HG03378 (cell line): ENCODE results near the gene SPTSSB.

Source experiments
- ATAC-seq: cut with Tn5 transposase; IDR thresholded peaks from one replicate; pipeline ENCODE4 v1.9.1; 2021; ENCODE audit warnings: mild to moderate bottlenecking, moderate library complexity; ENCODE audit not compliant: unreplicated experiment

SPTSSB gene

DNA sequence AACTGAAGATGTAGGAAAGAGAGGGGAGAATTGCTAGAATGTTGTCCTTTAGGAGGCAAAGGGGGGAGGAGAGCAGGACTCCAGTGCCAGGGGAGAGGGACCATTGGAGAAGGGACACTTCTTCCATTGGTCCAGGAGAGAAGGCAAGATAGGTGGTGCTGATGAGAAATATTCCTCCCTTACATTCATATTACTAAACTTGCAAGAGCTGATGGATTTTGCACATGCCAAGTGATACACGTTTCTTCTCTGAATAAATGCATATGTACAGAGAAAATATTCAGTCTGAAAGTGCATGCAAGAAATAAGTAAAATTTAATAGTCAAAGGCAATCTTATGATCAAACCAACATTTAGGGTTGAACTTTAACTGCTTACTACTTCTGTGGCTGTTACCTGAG lies 21.5 kb upstream of the SPTSSB start:
- no peak for ATAC-seq

- no peak for ATAC-seq
Measured at GRCh38 chr3:161390200-161390599, 18.9 kb upstream of the SPTSSB start.

- ATAC-seq = no peak
Measured at GRCh38 chr3:161389445-161390035, 18.2 kb upstream of the SPTSSB start.

DNA sequence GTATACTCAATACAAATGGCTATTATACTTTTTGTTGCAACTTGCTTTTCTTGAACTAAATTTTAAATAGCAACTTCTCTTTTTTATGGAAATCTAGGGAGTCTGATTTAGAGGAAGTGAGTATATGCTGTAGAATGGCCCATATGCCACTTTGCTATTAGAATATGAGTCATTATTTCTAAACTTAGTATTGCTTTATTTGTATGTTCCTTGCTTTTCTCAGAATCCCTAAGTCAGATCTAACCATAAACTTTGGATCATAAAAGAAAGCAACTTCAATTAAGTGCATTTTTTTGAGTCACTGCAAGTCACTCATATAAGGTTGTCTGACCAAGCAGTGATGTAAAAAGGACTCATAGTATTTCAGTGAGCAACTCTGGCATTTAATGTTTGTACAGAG lies 17.5 kb upstream of the SPTSSB start:
- peak; percentile 52 for ATAC-seq

GRCh38 chr3:161386991-161387770 lies 15.9 kb upstream of the SPTSSB start:
- no peak for ATAC-seq

- peak; percentile 46 for ATAC-seq
Measured at GRCh38 chr3:161372321-161373260, 1.3 kb upstream of the SPTSSB start.

GRCh38 chr3:161369531-161369930 lies 1.8 kb downstream of the SPTSSB start:
- ATAC-seq = no peak

DNA sequence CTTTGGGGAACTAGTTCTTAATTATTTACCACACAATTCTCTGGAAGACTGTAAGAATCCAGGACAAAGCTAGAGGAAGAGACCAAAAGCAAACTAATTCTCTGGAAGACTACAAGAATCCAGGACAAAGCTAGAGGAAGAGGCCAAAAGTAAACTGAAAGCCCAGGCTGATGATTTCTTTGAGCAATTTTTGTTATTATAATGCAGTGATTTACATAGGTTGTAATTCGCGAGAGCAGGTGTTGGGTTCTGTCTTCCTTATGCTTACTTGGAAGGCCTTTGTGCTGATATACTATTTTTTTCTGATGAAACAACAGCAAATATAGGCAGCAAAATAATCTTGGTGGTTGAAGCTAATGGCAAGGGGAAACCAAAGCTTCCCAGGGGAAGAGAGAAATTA lies 5.2 kb downstream of the SPTSSB start:
- no peak for ATAC-seq

DNA sequence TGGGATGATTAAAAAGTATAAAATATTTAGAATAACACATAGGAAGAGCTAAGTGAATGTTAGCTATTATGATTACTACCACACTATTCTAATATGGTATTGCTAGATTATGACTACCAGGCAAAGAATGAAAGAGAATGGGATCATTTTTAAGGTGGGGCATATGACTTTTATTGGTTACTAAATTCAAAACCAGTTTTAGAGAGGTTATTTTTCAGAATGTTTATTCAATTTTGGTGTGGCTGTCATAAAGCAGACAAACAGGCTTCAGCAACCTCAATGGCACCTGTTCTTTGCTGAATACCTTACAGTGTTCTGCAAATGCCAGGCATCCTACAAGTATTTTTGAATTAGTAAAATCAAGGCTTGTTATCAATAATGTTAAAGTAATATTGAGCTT lies 12.8 kb downstream of the SPTSSB start:
- no peak for ATAC-seq

GRCh38 chr3:161356287-161356686 lies 15.0 kb downstream of the SPTSSB start:
- ATAC-seq = no peak

GRCh38 chr3:161355508-161355907 lies 15.8 kb downstream of the SPTSSB start:
- ATAC-seq = no peak

GRCh38 chr3:161354554-161354953 lies 16.8 kb downstream of the SPTSSB start:
- no peak for ATAC-seq

GRCh38 chr3:161351330-161351729 lies 20.0 kb downstream of the SPTSSB start:
- ATAC-seq = no peak

GRCh38 chr3:161350916-161351315 lies 20.4 kb downstream of the SPTSSB start:
- ATAC-seq = no peak

GRCh38 chr3:161349529-161350312 lies 21.6 kb downstream of the SPTSSB start:
- peak; percentile 79 for ATAC-seq

DNA sequence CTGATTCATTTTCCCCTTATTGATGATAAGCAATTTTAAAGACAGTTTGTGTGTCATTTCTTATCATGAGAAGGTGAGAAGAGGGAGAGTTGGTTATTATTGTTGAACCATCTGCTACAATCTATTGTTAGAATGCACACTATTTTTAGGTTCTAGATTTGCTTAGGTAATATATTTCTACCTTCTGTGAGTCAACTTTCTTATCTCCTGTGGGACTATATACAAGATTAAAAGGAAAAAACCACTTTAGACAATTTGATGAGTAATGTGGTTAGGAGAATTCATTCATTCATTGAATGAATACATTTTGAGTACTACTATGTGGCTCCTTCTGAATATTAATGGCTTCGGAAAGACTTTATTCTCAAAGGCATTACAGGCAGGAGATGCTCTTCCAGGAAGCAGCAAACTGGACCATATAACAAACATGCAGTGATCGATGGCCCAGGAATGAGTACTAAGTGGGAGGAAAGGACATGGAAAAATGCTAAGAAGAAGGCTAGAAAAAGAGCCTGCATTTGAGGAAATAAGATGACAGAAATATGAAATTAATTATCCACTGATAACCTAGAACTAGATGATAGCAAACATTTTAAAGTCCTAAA lies 22.4 kb downstream of the SPTSSB start:
- ATAC-seq = no peak

- no peak for ATAC-seq
Measured at GRCh38 chr3:161347726-161348125, 23.6 kb downstream of the SPTSSB start.

DNA sequence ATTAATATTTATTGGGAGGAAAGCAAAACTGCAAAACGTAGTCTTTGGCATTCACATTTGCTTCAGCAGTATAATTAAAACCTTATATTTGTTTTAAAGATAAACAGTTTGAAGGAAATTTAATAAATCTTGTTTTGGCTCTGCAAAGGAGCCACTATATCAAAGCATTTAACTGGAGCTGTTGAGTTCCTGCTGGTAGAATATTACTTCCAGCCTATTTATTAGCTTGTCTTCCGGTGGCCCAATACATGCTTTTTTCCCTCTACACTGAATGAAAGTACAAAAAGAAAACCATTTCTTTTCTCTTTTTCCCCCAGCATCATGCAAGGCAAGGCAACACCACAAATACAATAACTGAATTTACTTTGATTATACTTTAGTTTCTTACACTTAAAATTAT lies 26.3 kb downstream of the SPTSSB start:
- no peak for ATAC-seq

- ATAC-seq = no peak
Measured at GRCh38 chr3:161343986-161344385, 27.3 kb downstream of the SPTSSB start.

DNA sequence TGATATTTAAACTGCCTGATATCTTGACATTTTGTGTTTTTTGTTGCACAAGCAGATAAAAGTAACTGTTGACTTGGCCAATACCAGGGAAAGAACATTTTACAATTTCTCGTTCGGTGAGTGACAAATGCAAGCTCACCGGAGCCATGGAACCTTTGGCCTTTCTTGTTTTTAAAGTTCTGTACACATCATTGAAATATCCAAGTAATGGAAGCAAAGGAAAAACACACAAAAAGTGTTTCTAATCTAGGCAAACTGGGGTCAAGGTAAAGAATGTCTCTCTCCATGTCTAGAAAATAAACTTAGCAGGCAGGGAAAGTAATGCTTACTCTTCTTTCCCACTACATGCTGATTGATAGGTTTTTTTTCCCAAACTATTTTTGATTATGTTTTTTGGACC lies 27.8 kb downstream of the SPTSSB start:
- no peak for ATAC-seq
